Activated B cell treated with CpG ODN at 0.5 μM for 24 hours (primary cell): ENCODE results near the gene HDAC4. TPM values are rescaled to one million over a fixed set of nuclear protein-coding genes. Genes with fewer than 3 reads are reported as not detected.

ENCODE experiments used
- ATAC-seq: fragments of 200-7000 bp; cut with Tn5 transposase; one replicate; pipeline ENCODE4 v1.10.0; 2021; ENCODE audit warnings: low read depth, mild to moderate bottlenecking, moderate library complexity
- CTCF ChIA-PET: fragments of 350-600 bp; sonication (Branson Sonifier 250); formaldehyde crosslinking; loops from one replicate; lab custom pipeline; 2021; ENCODE audit warnings: antibody characterized with exemption; lab: Charles Lee
- POLR2A ChIA-PET: fragments of 350-600 bp; sonication (Branson Sonifier 250); formaldehyde crosslinking; loops from one replicate; lab custom pipeline; 2021; ENCODE audit warnings: antibody characterized with exemption; lab: Charles Lee
- DNase-seq: peaks from one replicate; pipeline ENCODE4 v3.0.0; 2022
- H3K27ac Mint-ChIP-seq: one replicate; pipeline ENCODE4 v1.8.0; 2020; ENCODE audit warnings: mixed read lengths
- H3K27me3 Mint-ChIP-seq: one replicate; pipeline ENCODE4 v1.8.0; 2021; ENCODE audit warnings: mixed read lengths
- H3K36me3 Mint-ChIP-seq: one replicate; pipeline ENCODE4 v1.8.0; 2021; ENCODE audit warnings: low read depth, mixed read lengths
- H3K4me1 Mint-ChIP-seq: one replicate; pipeline ENCODE4 v1.8.0; 2021; ENCODE audit warnings: mixed read lengths
- H3K4me3 Mint-ChIP-seq: one replicate; pipeline ENCODE4 v1.8.0; 2020; ENCODE audit warnings: mild to moderate bottlenecking, mixed read lengths
- H3K9me3 Mint-ChIP-seq: one replicate; pipeline ENCODE4 v1.8.0; 2020; ENCODE audit warnings: mixed read lengths
- intact Hi-C: fragments of 100-400 bp; cut with micrococcal nuclease; formaldehyde crosslinking; loops from one replicate; pipeline ENCODE4 v1.15.1; 2024
- total RNA-seq: library from RNA; stranded (reverse); gene quantifications from 2 replicates; pipeline ENCODE4 v1.2.3, GENCODE V29; 2022
- TF ChIP-seq, protein P1 (sequence below): fragments of 200-600 bp; IDR thresholded peaks from one replicate; pipeline ENCODE4 v1.8.0; 2022; ENCODE audit warnings: antibody characterized with exemption, mild to moderate bottlenecking

The HDAC4 gene
- total RNA-seq, 1 donor from 2014 or later = 31.9 TPM

DNA sequence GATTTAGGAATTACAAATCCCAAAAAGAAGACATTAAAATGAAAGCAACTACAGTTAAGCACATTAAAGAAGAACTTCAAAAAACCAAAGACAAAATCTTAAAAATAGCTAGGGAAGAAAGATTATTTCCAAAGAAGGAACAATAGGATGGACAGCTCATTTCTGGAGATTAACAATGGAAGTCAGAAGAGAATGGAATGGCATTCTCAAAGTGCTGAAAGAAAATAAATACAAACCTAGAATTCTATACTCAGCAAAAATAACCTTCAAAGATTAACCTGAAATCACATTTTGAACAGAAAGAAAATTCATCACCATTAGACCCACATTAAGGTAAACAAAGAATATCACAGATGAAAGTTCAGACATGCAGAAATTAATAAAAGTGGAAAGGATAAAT lies 229.2 kb downstream of the HDAC4 start:
- POLR2A ChIA-PET = no interaction called here
- H3K9me3 Mint-ChIP-seq = peaks cover 34% of the 10 kb centered on the region

DNA sequence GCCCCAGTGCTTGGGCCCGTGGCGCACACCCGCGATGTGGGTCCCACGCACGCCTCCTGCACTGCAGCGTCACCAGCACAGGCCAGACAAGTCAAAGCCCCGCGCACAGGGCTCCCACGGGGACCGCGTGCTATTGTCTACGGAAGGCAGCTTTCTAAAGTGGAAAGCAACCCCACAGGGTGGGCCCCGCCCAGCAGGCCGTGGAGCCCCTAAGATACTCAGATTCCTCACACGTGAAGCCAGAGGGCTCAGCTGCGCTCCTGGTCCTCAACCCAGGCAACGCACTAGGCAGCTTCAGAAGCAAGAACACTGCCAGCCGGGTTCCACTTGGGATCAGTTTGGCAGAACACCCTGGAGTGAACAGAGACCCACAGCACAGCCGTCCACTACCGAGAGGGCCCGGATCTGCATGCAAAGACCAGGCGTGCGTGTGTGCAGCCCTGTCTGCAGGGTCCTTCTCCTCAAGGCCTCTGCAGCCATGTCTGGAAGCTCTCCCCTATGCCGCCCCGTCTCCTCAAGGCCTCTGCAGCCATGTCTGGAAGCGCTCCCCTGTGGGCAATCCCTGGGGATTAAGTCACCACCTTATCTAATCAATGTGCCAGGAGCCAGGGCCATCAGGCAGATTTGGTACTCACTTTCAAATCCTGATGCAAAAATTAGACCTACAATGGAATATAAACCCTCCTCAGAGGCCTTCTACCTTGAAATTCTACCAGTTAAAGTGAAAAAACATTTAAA lies 231.3 kb downstream of the HDAC4 start:
- ATAC-seq (no peak), DNase-seq (no peak)
- Mint-ChIP-seq H3K27me3 (no peaks in the 10 kb centered on the region), H3K9me3 (peaks cover 27% of the 10 kb centered on the region), H3K4me1 (no peaks in the 10 kb centered on the region), H3K36me3 (peaks cover 51% of the 10 kb centered on the region), H3K4me3 (no peak overlapping the region), H3K27ac (no peak overlapping the region)
- ChIA-PET POLR2A (no interaction called here), CTCF (no interaction called here)
- intact Hi-C loops = no loop called here
- TF ChIP-seq, protein P1, sequence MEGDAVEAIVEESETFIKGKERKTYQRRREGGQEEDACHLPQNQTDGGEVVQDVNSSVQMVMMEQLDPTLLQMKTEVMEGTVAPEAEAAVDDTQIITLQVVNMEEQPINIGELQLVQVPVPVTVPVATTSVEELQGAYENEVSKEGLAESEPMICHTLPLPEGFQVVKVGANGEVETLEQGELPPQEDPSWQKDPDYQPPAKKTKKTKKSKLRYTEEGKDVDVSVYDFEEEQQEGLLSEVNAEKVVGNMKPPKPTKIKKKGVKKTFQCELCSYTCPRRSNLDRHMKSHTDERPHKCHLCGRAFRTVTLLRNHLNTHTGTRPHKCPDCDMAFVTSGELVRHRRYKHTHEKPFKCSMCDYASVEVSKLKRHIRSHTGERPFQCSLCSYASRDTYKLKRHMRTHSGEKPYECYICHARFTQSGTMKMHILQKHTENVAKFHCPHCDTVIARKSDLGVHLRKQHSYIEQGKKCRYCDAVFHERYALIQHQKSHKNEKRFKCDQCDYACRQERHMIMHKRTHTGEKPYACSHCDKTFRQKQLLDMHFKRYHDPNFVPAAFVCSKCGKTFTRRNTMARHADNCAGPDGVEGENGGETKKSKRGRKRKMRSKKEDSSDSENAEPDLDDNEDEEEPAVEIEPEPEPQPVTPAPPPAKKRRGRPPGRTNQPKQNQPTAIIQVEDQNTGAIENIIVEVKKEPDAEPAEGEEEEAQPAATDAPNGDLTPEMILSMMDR = no peak

More for the DNA sequence above, 229.2 kb downstream of the HDAC4 start:
- Mint-ChIP-seq H3K27ac (no peak overlapping the region), H3K27me3 (no peaks in the 10 kb centered on the region), H3K4me3 (no peak overlapping the region), H3K4me1 (no peaks in the 10 kb centered on the region), H3K36me3 (peaks cover 67% of the 10 kb centered on the region)
- ATAC-seq = no peak
- DNase-seq = no peak
- CTCF ChIA-PET = no interaction called here
- TF ChIP-seq, protein P1 = no peak
- intact Hi-C loops = no loop called here

DNA sequence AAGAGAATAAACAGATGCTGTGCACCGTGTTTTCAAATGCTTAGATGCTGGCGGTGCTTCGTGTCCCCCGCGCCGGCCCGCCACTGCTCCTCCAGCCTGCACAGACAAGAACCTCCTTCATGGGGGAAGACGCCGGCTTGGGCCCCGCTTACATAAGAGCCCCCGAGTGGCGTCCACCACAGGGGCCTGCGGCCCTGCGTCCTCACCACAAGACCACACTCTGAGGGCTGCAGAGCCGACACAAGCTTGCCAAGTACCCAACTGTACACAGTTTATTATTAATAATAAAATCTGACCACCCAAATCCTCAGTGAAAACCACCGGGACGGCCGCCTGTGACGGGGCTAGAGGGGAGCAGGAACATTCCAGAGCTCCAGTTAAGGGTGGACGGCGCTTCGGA lies 232.2 kb downstream of the HDAC4 start:
- POLR2A ChIA-PET = no interaction called here
- no peaks in the 10 kb centered on the region for H3K27me3 Mint-ChIP-seq
- peaks cover 49% of the 10 kb centered on the region for H3K36me3 Mint-ChIP-seq
- H3K9me3 Mint-ChIP-seq = peaks cover 22% of the 10 kb centered on the region
- no peak overlapping the region for H3K27ac Mint-ChIP-seq
- DNase-seq (no peak), ATAC-seq (no peak)
- intact Hi-C loops = no loop called here
- no peak overlapping the region for H3K4me3 Mint-ChIP-seq
- CTCF ChIA-PET = no interaction called here
- TF ChIP-seq, protein P1 = no peak
- no peaks in the 10 kb centered on the region for H3K4me1 Mint-ChIP-seq

DNA sequence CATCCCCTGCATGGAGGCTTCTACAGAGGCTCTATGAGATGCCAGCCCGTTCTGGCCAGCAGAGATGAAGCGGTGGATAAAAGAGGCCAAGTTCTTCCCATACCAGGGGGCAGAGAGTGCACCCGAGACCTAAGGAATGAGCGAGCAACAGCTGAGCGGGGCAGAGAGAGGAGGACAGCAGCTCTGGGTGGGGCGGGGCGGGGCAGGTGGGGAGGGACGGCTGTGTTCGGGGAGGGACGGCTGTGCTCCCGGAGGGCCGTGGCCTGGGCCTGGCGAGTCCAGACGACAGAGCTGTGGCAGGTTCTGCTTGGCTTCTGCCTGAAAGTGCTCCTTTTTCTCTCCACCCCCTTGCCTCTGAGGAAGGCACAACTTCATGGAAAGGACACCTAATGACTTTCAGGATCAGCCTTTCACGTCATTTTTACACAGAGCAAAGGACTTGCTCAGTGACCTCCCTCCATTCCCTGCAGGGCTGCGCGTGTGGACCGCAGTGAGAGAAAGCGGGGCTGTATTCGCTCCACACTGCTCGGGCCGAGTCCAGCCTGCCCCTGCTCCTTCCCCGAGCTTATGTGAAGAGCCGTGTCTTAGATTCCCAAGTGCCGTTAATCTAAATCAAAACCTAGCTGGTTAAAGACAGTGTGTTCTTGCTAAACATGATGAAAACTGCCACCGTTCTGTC lies 232.9 kb downstream of the HDAC4 start:
- no peaks in the 10 kb centered on the region for H3K4me1 Mint-ChIP-seq
- intact Hi-C loops = no loop called here

More for the DNA sequence above, 232.9 kb downstream of the HDAC4 start:
- Mint-ChIP-seq H3K4me3 (no peak overlapping the region), H3K27ac (no peak overlapping the region), H3K27me3 (no peaks in the 10 kb centered on the region), H3K9me3 (peaks cover 17% of the 10 kb centered on the region), H3K36me3 (peaks cover 48% of the 10 kb centered on the region)
- ChIA-PET CTCF (no interaction called here), POLR2A (no interaction called here)
- TF ChIP-seq, protein P1 = no peak
- DNase-seq = no peak
- ATAC-seq = no peak
